NT2/D1 (cell line): Measurements from ENCODE around the gene HAUS7.

Experiments
- DNase-seq: peaks from one replicate; pipeline ENCODE4 v3.0.0-alpha.2; 2011; ENCODE audit warnings: low read depth, low spot score
- H3K27me3 ChIP-seq: 2 replicates; pipeline ENCODE4 v1.6.0; 2011; ENCODE audit warnings: mild to moderate bottlenecking; ENCODE audit not compliant: insufficient read length, insufficient read depth
- H3K36me3 ChIP-seq: 2 replicates; pipeline ENCODE4 v1.6.1; 2011; ENCODE audit warnings: mild to moderate bottlenecking, low read length, mixed read lengths; ENCODE audit not compliant: insufficient read depth, insufficient read length
- H3K4me1 ChIP-seq: 2 replicates; pipeline ENCODE4 v1.5.1; 2011; ENCODE audit not compliant: insufficient read depth, insufficient read length
- H3K4me3 ChIP-seq: 2 replicates; pipeline ENCODE4 v1.5.1; 2011; ENCODE audit warnings: low read depth; ENCODE audit not compliant: insufficient read length
- H3K9ac ChIP-seq: 2 replicates; pipeline ENCODE4 v1.6.0; 2011; ENCODE audit warnings: low read depth; ENCODE audit not compliant: insufficient read length
- H3K9me3 ChIP-seq: 2 replicates; pipeline ENCODE4 v1.5.1; 2011; ENCODE audit warnings: mild to moderate bottlenecking, low read length; ENCODE audit not compliant: insufficient read depth
- SUZ12 ChIP-seq: IDR thresholded peaks from 2 replicates; pipeline ENCODE4 v1.6.1; 2011; ENCODE audit not compliant: insufficient read length, insufficient read depth; ENCODE audit errors: extremely low read depth
- YY1 ChIP-seq: IDR thresholded peaks from 2 replicates; pipeline ENCODE4 v1.6.1; 2011; ENCODE audit not compliant: insufficient read length, insufficient read depth
- ZNF274 ChIP-seq: IDR thresholded peaks from 2 replicates; pipeline ENCODE4 v1.6.1; 2011; ENCODE audit warnings: mild to moderate bottlenecking, low read depth, low read length

The HAUS7 gene

DNA sequence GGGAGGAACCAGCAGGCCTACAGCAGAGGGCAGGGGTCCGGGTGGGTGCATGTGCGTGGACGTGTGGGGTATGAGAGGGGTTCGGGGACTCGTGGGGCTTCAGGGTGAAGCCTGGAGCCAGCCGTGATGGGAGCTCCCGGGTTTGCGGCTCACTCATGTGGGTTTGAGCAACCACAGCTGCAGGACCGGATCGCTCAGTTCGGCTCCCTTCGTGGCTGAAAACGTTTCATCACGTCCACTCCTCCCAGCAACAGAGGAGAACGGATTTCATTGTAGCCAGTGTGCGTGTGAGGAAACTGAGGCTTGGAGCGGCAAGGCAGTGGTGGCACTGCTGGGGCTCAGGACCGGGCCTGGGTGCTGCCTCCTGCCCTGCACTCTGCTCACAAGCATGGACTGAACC lies 35.0 kb upstream of the HAUS7 start:
- no peak for DNase-seq
- no peak overlapping the region for H3K4me3 ChIP-seq
- no peak overlapping the region for H3K9ac ChIP-seq
- TF ChIP-seq ZNF274 = no peak
- TF ChIP-seq SUZ12 = no peak
- TF ChIP-seq YY1 = no peak
- H3K27me3 ChIP-seq = no peaks in the 10 kb centered on the region
- no peaks in the 10 kb centered on the region for H3K9me3 ChIP-seq
- H3K36me3 ChIP-seq = no peaks in the 10 kb centered on the region
- H3K4me1 ChIP-seq = peaks cover 3% of the 10 kb centered on the region

GRCh38 chrX:153504445-153505016 lies 34.2 kb upstream of the HAUS7 start:
- no peak overlapping the region for H3K9ac ChIP-seq
- H3K4me3 ChIP-seq = no peak overlapping the region
- H3K4me1 ChIP-seq = peaks cover 3% of the 10 kb centered on the region
- H3K36me3 ChIP-seq = no peaks in the 10 kb centered on the region
- TF ChIP-seq ZNF274 (no peak), SUZ12 (no peak), YY1 (no peak)
- no peaks in the 10 kb centered on the region for H3K9me3 ChIP-seq
- H3K27me3 ChIP-seq = no peaks in the 10 kb centered on the region
- no peak for DNase-seq

GRCh38 chrX:153502796-153503195 lies 32.4 kb upstream of the HAUS7 start:
- Histone ChIP-seq H3K27me3 (no peaks in the 10 kb centered on the region), H3K9ac (no peak overlapping the region), H3K9me3 (no peaks in the 10 kb centered on the region), H3K36me3 (no peaks in the 10 kb centered on the region), H3K4me1 (peaks cover 1% of the 10 kb centered on the region), H3K4me3 (no peak overlapping the region)
- TF ChIP-seq SUZ12 = no peak
- no peak for TF ChIP-seq YY1
- TF ChIP-seq ZNF274 = no peak
- no peak for DNase-seq

- Histone ChIP-seq H3K27me3 (no peaks in the 10 kb centered on the region), H3K4me3 (no peak overlapping the region), H3K9ac (no peak overlapping the region), H3K9me3 (no peaks in the 10 kb centered on the region), H3K36me3 (no peaks in the 10 kb centered on the region), H3K4me1 (no peaks in the 10 kb centered on the region)
- DNase-seq = no peak
- TF ChIP-seq SUZ12 (no peak), YY1 (no peak), ZNF274 (no peak)
Measured at GRCh38 chrX:153502131-153502530, 31.8 kb upstream of the HAUS7 start.

DNA sequence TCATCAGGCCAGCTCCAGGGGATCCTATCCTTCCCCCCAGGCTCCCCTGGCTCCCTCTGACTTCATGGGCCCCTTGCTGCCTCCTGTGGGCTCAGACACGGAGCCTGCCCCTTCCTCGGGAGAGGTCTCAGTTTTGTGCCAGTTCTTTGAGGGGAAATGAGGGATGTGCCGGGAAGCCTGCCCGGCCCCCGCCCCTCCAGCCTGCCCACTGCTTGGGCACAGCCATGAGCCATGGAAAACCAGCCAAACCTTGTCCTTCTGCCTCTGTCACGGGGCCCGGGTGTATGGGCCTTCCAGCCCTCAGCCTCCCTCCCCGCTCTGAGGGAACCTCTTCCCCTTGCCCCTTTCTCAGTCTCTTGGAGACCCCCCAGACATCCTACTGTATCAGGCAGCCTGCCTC lies 31.2 kb upstream of the HAUS7 start:
- H3K4me3 ChIP-seq = no peak overlapping the region
- H3K27me3 ChIP-seq = no peaks in the 10 kb centered on the region
- DNase-seq = no peak
- no peaks in the 10 kb centered on the region for H3K4me1 ChIP-seq
- no peaks in the 10 kb centered on the region for H3K36me3 ChIP-seq
- TF ChIP-seq SUZ12 = no peak
- TF ChIP-seq ZNF274 = no peak
- no peak for TF ChIP-seq YY1
- no peak overlapping the region for H3K9ac ChIP-seq
- no peaks in the 10 kb centered on the region for H3K9me3 ChIP-seq

GRCh38 chrX:153500676-153501280 lies 30.4 kb upstream of the HAUS7 start:
- TF ChIP-seq YY1 = no peak
- no peak for TF ChIP-seq SUZ12
- TF ChIP-seq ZNF274 = no peak
- H3K36me3 ChIP-seq = no peaks in the 10 kb centered on the region
- no peak for DNase-seq
- no peaks in the 10 kb centered on the region for H3K9me3 ChIP-seq
- no peak overlapping the region for H3K9ac ChIP-seq
- H3K4me3 ChIP-seq = no peak overlapping the region
- H3K27me3 ChIP-seq = no peaks in the 10 kb centered on the region
- no peaks in the 10 kb centered on the region for H3K4me1 ChIP-seq

DNA sequence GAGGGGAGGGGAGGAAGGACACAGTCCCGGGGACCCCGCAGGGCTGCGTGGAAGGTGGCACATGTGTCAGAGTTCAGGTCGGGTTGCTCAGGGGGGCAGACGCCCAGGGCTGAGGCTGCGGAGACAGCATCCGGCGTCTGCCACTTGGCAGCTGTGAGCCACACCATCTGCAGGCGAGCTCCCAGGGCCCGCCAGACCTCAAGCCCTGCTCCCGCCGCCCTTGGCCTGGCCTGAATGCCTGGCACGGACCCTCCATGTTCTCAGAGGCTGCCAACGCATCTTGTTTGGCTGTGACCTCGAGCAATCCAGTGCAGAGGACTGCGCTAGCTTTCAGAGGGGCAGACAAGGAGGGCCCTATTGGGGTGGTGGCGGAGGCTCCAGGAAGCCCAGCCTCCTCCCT lies 29.5 kb upstream of the HAUS7 start:
- H3K4me1 ChIP-seq = no peaks in the 10 kb centered on the region
- no peak overlapping the region for H3K9ac ChIP-seq
- no peak for DNase-seq
- no peaks in the 10 kb centered on the region for H3K27me3 ChIP-seq
- no peaks in the 10 kb centered on the region for H3K9me3 ChIP-seq
- no peak overlapping the region for H3K4me3 ChIP-seq
- no peaks in the 10 kb centered on the region for H3K36me3 ChIP-seq
- no peak for TF ChIP-seq YY1
- no peak for TF ChIP-seq SUZ12
- no peak for TF ChIP-seq ZNF274
